Measurements from ENCODE around the gene HOOK2. TPM values are rescaled to one million over a fixed set of nuclear protein-coding genes. Genes with fewer than 3 reads are reported as not detected.
"Not testable (repeated sequence)": the region's sequence is repeated elsewhere in the genome, so short reads cannot be mapped to it uniquely, and the experiment has no call there.

The HOOK2 gene
- polyA plus RNA-seq, 4 donors: 34.6 to 85.0 (median 63.2) TPM

DNA sequence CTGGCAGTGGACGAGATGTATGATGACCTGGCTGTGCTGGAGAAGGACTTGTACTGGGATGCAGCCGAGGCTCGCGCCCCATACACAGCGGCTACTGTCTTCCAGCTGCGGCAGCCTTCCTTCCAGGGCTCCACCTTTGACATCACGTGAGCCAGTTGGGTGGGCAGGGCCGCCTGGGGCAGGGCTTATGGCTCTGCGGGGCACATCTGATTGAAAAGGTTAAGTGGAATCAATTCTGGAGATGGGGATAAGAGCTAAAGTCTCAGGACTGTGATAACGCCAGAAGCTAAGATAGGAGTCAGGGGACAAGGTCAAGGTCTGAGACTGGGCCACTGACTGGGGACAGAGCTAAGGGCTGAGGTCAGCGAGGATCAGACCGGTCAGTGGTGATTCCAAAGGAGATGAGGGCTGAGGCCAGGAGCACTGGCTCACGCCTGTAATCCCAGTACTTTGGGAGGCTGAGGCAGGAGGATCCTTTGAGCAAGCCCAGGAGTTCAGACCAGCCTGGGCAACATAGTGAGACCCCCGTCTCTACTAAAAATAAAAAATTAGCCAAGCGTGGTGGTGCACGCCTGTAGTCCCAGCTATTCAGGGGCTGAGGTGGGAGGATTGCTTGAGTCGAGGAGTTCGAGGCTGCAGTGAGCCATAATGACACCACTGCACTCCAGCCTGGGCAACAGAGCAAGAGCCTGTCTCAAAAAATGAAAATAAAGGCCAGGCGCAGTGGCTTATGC, 19.0 kb downstream of the HOOK2 start:
- no peak for DNase-seq (ENCODE audit: low read depth in 4 of 4, low spot score in 2 of 4)

DNA sequence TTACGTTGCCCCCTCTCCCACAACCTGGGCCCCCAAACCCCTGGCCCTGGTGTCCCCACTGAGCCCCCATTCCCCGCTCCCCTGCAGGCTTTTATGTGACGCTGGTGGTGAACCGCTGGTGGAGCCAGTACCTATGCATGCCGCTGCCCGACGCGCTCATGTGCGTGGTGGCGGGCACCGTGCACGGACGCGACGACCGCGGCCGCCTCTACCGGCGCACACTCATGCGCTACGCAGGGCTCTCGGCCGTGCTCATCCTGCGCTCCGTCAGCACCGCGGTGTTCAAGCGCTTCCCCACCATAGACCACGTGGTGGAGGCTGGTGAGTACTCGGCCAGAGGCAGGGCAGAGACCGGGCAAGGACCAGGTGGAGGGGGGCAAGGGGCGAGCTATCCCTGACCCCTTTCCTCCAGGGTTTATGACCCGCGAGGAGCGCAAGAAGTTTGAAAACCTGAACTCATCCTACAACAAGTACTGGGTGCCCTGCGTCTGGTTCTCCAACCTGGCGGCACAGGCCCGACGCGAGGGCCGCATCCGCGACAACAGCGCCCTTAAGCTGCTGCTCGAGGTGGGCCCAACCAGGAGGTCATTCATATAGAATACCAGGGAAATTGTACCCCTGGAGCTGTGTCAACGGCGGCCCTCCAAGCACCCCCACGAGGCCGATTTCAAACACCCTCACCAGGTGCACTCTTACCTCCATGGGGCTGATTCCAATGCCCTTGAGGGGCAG, 20.7 kb downstream of the HOOK2 start:
- DNase-seq (ENCODE audit: low read depth in 4 of 4, low spot score in 2 of 4): no peak

DNA sequence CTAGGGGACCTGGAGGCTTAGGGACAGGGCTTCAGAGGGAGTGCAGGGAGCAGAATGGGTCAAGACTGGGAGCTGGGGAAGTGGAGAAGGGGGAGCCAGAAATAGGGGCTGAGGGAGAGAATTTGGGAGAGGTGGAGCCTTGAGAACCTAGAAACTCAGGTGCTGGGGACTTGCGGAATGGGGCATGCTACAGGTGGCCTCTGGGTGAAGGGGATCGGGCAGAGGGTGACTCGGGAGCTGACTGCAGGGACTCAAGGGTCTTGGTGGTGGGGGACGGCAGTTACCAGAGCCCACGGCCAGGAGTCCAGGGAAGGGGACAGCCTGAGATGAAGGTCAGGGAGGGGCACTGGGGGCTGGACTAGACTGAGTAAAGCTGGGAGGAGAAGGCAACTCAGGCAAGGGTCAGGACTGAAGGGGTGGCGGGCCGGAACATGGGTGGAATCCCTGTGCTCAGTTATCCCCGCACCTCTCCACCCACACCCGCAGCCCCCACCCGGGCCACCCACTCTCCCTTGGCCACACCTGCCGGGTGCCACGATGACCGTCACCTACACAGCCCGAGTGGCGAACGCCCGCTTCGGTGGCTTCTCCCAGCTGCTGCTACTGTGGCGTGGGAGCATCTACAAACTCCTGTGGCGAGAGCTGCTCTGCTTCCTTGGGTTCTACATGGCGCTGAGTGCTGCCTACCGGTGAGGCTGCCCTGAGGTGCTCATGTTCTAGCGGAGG, 23.1 kb downstream of the HOOK2 start:
- no peak for DNase-seq (ENCODE audit: low read depth in 4 of 4, low spot score in 2 of 4)

- no peak for DNase-seq (ENCODE audit: low read depth in 4 of 4, low spot score in 2 of 4)
Observed at GRCh38 chr19:12751635-12752034, 23.7 kb downstream of the HOOK2 start, which contains the start of gene BEST2. TSS of gene BEST2 (plus strand) at chr19:12751791. CDS start at chr19:12752593, 802 bp downstream.

DNA sequence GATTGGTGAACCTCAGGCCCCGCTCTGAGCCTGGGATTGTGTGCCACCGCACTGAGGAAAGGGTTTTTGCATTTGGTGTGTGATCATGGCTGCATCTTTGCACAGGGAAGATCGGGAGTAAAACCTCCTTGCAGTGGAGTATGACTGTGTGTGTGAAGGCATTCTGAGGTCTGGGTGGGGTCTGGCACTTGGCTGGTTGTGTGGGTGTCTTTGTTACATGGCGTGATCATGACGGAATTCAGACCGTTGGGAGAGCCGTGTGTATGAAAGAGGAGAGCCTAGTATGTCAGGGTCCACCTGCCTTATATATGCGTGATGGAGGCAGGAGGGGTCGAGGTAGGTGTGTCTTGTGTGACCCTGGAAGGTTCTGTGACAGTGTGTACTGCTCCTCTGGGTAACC, 24.5 kb downstream of the HOOK2 start:
- DNase-seq (ENCODE audit: low read depth in 4 of 4, low spot score in 2 of 4): no peak

DNA sequence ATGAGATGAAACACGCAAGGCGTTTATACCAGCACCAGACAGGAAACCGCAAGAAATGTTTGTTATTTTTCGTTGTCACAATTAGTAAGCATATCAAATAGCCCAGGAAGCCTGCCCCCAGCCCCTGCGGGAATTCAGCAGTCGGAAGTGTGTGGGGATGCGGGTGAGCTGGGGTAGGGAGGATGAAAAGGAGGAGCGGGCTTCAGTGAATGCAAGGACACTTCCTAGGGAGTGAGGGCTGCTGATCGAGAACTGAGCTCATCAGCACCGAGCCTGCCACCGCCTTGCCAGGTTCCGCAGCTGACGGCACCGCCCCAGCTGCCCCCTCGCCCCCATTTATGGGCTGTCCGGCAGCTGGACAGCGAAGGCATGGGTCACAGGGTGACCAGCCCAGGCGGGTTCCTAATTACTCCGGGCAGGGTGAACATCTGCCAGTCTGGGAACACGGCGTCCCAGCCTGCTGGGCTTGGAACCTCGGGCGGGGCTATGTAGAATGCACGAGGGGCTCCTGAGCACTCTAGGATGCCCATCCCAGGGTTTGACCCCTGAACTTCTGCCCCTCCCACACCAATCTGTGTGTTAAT, 25.3 kb downstream of the HOOK2 start:
- no peak for DNase-seq (ENCODE audit: low read depth in 4 of 4, low spot score in 2 of 4)

DNA sequence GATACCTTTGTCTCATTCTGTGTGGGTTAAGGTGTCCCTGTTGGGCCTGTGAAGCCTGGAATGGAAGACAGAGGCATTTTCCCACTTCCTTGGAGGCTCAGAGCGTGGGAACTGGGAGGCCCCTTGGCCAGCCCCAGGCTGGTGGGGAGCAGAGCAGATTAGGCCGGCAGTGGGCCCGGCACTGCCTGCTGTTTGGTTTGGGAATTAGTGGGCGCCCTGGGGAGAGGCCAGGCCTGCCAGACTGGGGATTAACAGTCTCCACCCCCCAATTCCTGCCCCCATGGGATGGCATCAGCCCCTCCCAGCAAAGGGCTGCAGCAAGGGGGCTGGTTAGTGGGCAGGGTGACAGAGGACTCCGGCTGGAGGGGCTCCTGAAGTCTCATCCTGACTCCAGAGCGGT, 26.9 kb downstream of the HOOK2 start:
- DNase-seq (ENCODE audit: low read depth in 4 of 4, low spot score in 2 of 4): no peak

DNA sequence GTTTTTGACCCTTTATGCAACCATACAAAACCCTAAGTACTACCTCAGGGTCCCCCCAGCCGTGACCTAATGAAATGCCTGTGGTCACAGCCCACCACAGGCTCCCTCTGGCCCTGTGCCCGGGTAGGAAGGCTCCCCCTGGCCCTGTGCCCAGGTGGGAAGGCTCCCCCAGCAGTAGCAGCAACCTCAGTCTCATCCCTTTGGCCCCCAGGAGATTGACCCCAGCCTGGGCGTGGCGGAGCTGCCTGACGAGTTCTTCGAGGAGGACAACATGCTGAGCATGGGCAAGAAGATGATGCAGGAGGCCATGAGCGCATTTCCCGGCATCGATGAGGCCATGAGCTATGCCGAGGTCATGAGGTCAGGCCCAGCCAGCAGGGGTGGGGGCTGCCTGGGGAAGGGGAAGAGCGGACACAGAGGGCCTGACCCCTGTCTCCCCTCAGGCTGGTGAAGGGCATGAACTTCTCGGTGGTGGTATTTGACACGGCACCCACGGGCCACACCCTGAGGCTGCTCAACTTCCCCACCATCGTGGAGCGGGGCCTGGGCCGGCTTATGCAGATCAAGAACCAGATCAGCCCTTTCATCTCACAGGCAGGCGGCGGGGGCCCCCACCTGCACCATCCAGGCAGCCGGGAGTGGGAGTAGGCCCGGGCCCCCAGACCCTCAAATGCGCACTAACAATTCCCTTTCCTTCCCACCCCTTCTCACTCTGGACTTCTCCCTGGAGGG, 30.0 kb downstream of the HOOK2 start:
- DNase-seq (ENCODE audit: low read depth in 4 of 4, low spot score in 2 of 4): no peak

DNA sequence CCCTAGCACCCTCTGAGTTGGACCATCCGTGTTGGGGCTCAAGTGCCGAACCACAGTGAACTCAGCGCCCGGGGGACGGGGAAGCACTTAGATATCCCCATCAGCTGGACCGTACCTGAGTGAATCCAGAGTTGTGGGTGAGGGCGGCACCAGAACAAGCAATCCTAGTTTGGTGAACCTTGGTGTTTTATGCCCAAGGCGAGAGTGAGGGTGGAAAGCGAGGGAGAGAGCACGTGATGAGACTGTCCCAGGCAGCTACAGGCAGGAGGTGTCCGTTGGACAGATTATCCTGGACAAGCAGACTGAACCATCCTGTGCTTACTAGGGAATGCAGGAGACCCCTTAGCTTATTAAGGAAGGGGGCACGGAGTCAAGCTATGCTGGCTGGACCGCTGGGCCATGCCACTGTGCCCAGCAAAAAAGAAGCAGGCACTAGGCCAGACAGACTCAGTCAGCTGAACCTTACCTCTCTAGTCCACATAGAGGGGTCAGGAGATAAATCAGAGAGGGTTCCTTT, 37.5 kb downstream of the HOOK2 start:
- no peak for DNase-seq (ENCODE audit: low read depth in 4 of 4, low spot score in 2 of 4)

DNA sequence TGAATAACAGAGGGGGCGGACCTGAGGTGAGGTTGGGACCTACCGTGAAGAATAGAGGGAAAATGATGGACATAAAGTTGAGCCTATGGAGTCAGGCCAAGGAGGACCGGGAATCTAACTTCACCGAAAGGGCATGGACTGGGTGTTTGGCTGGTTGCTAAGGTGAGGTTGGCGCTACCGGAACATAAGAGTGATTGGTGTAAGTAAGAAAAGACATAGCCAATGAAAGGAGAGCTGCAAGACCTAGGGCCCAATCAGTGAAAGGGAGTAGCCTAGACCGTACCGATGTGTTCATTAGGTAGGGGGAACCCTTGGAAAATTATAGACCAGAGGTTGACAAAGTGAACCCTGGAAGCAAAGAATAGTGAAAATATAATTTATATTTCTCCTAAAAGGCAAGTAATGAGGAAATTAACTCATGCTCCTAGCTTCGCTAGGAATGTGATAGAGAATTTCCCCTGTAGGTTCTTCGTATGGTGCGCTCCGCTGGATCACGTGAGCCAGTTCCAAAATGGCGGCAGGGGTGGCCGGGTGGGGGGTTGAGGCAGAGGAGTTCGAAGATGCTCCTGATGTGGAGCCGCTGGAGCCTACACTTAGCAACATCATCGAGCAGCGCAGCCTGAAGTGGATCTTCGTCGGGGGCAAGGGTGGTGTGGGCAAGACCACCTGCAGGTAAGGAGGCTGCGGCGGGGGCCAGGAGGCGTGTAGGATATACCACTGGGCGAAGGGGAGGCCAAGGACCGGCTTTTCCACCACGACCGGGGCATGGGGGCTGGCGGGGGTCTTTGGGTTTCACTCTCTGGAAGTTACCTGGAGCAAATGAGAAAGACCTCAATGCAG, 38.1 kb downstream of the HOOK2 start, which contains the start of gene GET3:
GET3 (plus strand) TSS at position 503 of the 840 bp plus-strand sequence; CDS start at position 512, 9 bp downstream.
- peak; percentile 94 to 97 (median 96) for DNase-seq (ENCODE audit: low read depth in 4 of 4, low spot score in 2 of 4)

DNA sequence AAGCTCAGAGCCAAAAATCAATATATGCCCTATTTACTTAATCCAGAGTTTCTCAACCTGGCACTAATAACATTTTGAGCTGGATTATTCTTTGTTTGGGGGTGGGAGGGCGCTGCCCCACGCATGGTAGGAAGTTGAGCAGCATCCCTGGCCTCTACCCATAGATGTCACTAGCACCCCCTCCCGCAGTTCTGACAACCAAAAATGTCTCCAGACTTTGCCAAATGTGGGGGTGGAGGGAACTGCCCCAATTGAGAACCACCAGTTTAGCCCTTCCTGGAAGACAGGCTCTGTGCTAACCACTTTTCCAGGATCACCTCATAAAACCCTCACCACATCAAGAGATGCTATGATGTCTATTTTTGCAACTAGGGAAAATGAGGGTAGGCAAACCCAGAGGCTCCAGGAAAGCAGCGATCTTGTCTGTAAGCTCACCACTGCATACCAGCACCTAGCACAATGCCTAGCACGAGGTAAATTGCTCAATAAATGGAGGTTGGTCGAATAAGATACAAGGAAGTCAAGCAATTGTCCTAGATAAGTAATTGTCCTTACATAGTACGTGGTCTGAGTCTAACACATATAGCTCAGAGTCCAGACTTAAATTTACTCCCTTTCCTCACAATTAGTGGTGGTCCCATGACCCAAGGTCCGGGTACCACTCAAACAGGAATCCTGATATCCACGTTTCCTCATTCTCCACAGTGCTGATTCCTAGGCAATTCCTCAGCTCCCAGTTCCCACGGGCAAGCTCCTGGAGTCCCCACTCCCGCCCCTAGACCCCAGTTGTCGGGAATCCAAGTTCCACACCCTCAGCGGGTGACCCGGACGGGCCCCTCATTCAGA, 41.8 kb downstream of the HOOK2 start:
- no peak for DNase-seq (ENCODE audit: low read depth in 4 of 4, low spot score in 2 of 4)

GRCh38 chr19:12731337-12731736, 44.0 kb downstream of the HOOK2 start:
- DNase-seq (ENCODE audit: low read depth in 4 of 4, low spot score in 2 of 4): no peak

- DNase-seq (ENCODE audit: low read depth in 4 of 4, low spot score in 2 of 4): no peak
Observed at GRCh38 chr19:12730064-12730463, 45.3 kb downstream of the HOOK2 start.

DNA sequence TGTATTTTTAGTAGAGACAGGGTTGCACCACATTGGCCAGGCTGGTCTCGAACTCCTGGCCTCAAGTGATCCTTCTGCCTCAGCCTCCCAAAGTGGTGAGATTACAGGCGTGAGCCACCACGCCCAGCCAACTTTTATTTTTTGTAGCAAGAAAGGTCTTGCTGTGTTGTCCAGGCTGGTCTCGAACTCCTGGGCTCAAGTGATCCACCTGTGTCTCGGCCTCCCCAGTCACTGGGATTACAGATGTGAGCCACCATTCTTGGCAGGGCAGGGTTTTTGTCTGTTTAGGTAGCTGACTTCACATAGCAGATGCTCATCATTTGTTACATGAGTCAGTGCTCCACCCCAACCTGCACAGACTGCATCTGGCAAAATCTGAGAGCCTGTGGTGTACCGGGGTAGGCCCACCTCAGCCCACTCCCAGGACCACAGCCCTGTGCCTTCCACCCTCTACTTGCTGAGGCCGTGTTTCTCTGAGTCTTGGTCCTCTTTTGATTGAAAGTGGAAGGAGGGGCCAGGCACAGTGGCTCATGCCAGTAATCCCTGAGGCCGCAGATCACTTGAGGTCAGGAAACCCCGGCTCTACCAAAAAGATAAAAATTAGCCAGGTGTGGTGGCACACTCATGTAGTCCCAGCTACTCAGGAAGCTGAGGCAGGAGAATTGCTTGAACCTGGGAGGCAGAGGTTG, 47.5 kb downstream of the HOOK2 start:
- no peak for DNase-seq (ENCODE audit: low read depth in 4 of 4, low spot score in 2 of 4)

- DNase-seq (ENCODE audit: low read depth in 4 of 4, low spot score in 2 of 4): no peak
Observed at GRCh38 chr19:12726988-12727316, 48.4 kb downstream of the HOOK2 start.

GRCh38 chr19:12725612-12726011, 49.7 kb downstream of the HOOK2 start:
- DNase-seq (ENCODE audit: low read depth in 4 of 4, low spot score in 2 of 4): not testable (repeated sequence)

- no peak for DNase-seq (ENCODE audit: low read depth in 4 of 4, low spot score in 2 of 4)
Observed at GRCh38 chr19:12723641-12724426, 51.5 kb downstream of the HOOK2 start, which contains the start of gene TNPO2. TSS of gene TNPO2 (minus strand) at chr19:12723932. CDS start at chr19:12720977, 2,955 bp downstream.
